ENCODE data around the gene NPTXR.

NPTXR gene

DNA sequence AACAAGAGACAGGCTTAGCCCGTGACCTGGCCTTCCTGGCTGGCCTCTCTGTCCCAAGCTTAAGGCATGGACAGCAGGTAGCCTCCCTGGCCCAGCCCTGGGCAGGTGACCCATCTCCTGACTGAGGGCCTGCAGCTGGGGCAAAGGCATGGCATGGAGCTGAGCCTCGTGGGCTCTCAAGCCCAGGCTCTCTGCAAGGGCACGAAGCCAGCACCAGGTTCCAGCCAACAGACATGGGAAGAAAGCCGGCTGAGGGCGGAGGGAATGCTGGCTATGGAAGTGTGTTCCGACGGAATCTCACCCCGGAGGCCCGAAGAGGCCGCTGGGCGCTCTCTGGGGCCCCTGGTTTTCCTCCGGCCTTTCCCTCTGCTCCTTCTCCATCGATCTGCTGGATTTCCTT is 62.8 kb downstream of the NPTXR start:
- FAIRE-seq (no peak), DNase-seq (ENCODE audit: insufficient read length, low spot score) (no peak)
- TF ChIP-seq, protein P1, sequence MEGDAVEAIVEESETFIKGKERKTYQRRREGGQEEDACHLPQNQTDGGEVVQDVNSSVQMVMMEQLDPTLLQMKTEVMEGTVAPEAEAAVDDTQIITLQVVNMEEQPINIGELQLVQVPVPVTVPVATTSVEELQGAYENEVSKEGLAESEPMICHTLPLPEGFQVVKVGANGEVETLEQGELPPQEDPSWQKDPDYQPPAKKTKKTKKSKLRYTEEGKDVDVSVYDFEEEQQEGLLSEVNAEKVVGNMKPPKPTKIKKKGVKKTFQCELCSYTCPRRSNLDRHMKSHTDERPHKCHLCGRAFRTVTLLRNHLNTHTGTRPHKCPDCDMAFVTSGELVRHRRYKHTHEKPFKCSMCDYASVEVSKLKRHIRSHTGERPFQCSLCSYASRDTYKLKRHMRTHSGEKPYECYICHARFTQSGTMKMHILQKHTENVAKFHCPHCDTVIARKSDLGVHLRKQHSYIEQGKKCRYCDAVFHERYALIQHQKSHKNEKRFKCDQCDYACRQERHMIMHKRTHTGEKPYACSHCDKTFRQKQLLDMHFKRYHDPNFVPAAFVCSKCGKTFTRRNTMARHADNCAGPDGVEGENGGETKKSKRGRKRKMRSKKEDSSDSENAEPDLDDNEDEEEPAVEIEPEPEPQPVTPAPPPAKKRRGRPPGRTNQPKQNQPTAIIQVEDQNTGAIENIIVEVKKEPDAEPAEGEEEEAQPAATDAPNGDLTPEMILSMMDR (IDR thresholded peaks at IDR 0.05; ENCODE audit: insufficient read depth, missing control alignments) = no peak

DNA sequence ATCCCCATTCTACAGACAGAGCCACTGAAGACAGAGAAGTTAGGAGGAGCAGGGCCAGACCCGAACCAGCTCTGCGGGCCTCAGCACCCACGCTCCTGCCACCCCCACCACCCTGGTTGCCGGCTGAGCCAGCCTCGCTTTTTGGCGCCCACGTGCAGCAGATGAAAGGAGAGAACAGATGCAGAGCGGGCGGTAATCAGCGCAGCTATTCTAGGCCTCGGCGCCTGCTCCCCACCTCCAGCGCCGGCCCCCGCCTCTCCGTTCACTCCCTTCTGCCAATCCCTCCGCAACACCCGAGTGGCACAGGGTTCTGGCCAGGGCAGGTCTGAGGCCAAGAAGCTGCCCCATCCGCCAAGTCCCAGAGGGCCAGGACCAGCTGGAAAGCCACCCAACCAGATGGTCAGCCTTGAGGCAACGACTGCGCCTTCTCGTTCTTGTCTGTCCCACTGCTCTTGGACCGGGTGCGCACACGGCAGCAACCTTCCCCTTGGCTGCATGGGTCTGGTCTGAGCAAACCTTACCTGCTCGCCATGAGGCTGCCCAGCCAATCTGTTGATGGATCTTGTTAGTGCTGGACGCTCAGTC is 66.6 kb downstream of the NPTXR start:
- FAIRE-seq = no peak
- TF ChIP-seq, protein P1 (IDR thresholded peaks at IDR 0.05; ENCODE audit: insufficient read depth, missing control alignments) = no peak
- no peak for DNase-seq (ENCODE audit: insufficient read length, low spot score)

DNA sequence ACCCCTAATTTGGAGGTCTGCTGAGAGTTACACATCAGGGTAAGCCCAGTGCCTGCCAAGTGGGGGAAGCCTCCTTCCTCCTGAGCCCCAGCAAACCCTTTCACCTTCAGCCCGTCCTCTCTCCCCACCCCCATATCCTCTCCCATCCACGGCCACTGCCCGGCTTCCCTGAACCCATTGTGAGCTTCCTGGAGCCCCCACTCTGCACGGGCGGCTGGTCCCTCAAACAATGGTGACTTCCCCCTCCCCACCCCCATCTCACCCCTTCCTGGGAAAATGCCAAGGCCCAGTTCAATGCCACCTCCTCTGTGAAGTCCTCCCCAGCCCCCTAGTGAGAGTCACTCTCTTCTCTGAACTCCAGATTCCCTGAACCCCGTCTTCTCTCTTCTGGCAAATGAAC is 67.7 kb downstream of the NPTXR start:
- DNase-seq (ENCODE audit: insufficient read length, low spot score) (no peak), FAIRE-seq (no peak)
- TF ChIP-seq, protein P1 (IDR thresholded peaks at IDR 0.05; ENCODE audit: insufficient read depth, missing control alignments) = no peak

DNA sequence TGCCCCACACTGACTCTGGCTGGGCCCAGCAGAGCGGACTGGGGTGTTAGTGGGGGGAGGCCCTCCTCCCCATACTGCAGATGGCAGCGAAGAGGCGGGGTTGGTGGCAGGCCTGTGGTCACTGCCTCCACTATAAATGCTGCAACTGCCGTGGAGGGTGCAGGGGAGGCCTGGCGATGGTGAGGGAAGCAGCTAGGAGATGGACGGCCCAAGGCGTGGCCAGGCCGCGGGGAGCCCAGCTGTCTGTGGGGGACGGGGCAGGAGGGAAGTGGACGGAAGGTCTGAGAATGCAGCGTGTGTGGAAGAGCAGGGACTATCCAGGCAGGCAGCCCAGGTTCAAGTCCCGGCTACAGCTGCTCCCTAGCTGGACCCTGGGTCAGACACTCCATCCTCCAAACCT is 68.2 kb downstream of the NPTXR start:
- TF ChIP-seq, protein P1 (IDR thresholded peaks at IDR 0.05; ENCODE audit: insufficient read depth, missing control alignments) = no peak
- DNase-seq (ENCODE audit: insufficient read length, low spot score) = no peak
- no peak for FAIRE-seq

DNA sequence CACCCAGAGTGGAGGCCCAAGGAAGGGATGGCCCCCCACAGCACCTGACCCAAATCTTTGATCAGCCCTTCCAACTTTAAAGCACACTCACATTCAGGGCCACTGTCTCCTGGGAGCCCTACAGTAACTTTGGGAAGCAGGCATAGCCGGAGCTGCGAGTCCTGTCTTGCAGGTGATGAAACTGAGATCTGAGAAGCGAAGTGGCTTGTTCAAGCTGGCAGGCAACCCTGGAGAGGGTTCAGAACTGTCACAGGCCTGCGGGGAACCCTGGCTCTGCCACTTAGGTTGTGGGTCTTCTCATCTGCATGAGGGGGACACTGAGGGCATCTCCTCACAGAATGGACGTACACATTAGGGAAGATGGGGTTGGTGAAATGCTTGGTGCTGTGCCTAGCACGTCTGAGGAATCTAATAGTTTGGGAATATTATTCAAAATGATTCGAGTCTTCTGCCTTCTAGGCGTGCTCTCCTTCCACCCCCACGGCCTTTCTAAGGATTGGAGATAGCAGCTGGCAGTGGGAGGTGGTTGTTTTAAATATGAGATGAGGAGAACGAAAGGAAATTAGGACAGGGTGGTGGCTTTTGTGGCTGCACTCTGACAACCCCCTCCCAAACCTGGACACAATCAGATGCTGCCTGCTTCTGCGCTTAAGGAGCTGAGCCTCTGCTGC is 69.2 kb downstream of the NPTXR start:
- FAIRE-seq = no peak
- TF ChIP-seq, protein P1 (IDR thresholded peaks at IDR 0.05; ENCODE audit: insufficient read depth, missing control alignments) = no peak

DNA sequence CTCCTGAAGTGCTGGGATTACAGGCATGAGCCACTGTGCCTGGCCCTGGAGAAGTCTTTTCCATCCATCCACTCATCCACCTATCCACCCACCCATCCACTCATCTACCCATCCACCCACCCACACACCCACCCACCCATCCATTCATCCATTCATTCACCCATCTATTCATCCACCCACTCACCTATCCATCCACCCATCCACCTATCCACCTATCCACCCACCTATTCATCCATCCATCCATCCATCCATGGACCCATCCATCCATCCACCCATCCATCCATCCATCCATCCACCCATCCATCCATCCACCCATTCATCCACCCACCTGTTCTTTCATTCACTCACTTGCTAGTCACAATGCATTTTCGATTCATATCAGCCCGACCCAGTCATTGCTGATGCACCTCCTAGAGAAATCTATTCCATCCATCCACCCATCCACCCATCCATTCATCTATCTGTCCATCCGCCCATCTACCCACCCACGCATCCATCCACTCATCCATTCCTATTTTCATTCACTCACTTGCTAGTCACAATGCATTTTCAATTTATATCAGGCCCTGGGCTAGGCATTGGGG is 70.4 kb downstream of the NPTXR start:
- FAIRE-seq (no peak), DNase-seq (ENCODE audit: insufficient read length, low spot score) (no peak)
- TF ChIP-seq, protein P1 (IDR thresholded peaks at IDR 0.05; ENCODE audit: insufficient read depth, missing control alignments) = no peak

More for the DNA sequence above, 69.2 kb downstream of the NPTXR start:
- no peak for DNase-seq (ENCODE audit: insufficient read length, low spot score)

DNA sequence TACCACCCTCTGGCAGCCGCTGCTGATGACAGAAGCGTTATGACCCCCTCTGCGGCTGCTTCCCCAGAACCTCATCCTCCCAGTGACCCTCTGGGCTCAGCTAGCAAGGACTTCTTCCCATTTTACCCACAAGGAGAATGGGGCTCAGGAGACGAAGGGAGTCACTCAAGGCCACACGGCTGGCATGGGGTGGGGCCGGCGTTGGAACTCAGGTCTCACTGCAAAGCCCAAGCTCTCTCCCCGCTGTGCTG is 71.3 kb downstream of the NPTXR start:
- DNase-seq (ENCODE audit: insufficient read length, low spot score) = no peak
- TF ChIP-seq, protein P1 (IDR thresholded peaks at IDR 0.05; ENCODE audit: insufficient read depth, missing control alignments) = no peak
- no peak for FAIRE-seq
